GM10266 (cell line): ENCODE measurements around the gene EMSY.

Experiments used
- DNase-seq: peaks from one replicate; pipeline ENCODE4 v3.0.0; 2012; ENCODE audit errors: extremely low spot score
- CTCF ChIP-seq: IDR thresholded peaks from 2 replicates; pipeline ENCODE4 v1.5.1; 2012; ENCODE audit warnings: mild to moderate bottlenecking, low read depth; ENCODE audit not compliant: control insufficient read depth, insufficient read depth; ENCODE audit errors: missing control alignments

The EMSY gene

GRCh38 chr11:76410851-76411357 lies 33.9 kb upstream of the EMSY start:
- no peak for DNase-seq

GRCh38 chr11:76415073-76415472 lies 29.7 kb upstream of the EMSY start:
- DNase-seq = no peak
- no peak for TF ChIP-seq CTCF

More at GRCh38 chr11:76410851-76411357, 33.9 kb upstream of the EMSY start:
- TF ChIP-seq CTCF = no peak

GRCh38 chr11:76419896-76420295 lies 24.9 kb upstream of the EMSY start:
- TF ChIP-seq CTCF = peak; percentile 54
- DNase-seq = peak; percentile 18

- no peak for TF ChIP-seq CTCF
- peak; percentile 52 for DNase-seq
Observed at GRCh38 chr11:76424379-76424778, 20.4 kb upstream of the EMSY start.

DNA sequence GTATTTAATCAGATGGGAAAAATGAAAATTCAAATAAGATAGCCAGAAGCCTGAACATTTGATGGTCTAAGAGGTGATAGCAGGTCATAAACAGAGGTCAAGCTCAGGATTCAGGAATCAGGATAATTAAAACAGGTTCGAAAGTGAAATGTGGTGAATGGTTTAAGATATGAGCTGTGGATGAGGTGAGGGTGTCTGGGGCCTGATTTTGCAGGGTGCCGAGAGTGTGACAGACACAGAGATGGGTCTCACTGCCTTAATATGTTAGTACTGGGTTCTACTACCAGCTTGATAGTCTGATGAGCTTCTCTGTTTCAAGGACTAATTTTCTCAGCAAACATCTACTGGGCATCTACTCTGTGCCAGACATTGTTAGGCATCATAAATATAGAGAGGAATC lies 19.9 kb upstream of the EMSY start:
- no peak for DNase-seq
- TF ChIP-seq CTCF = no peak

GRCh38 chr11:76426660-76427059 lies 18.2 kb upstream of the EMSY start:
- no peak for DNase-seq
- no peak for TF ChIP-seq CTCF

DNA sequence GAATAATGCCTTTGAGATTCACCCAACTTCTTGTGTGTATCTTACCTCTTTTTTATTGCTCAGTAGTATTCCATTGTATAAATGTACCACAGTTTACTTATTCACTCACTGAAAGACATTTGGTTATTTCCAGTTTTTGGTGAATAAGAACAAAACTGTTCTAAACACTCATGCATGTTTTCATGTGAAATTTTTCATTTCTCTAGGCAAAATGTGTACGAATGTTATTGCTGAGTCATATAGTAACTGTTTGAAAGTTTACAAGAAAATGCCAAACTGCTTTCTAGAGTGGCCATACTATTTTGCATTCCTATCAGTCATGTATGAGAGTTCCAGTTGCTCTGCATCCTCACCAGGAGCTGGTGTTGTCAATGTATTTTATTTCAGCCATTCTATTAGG lies 8.8 kb upstream of the EMSY start:
- TF ChIP-seq CTCF = no peak
- no peak for DNase-seq
